Endodermal cell (in vitro differentiated cells): Measurements from ENCODE around the gene UBASH3A. TPM values are rescaled to one million over a fixed set of nuclear protein-coding genes. Genes with fewer than 3 reads are reported as not detected.

Experiments
- DNase-seq: peaks from one replicate; pipeline ENCODE4 v3.0.0-alpha.2; 2017
- H3K27ac ChIP-seq: 2 replicates; pipeline ENCODE4 v1.5.1; 2013; ENCODE audit warnings: mild to moderate bottlenecking, low read depth, low read length, moderate library complexity
- H3K27me3 ChIP-seq: 2 replicates; pipeline ENCODE4 v1.6.1; 2013; ENCODE audit warnings: mild to moderate bottlenecking, low read length, moderate library complexity; ENCODE audit not compliant: insufficient read depth, control insufficient read depth, poor library complexity, severe bottlenecking
- H3K36me3 ChIP-seq: 2 replicates; pipeline ENCODE4 v1.7.0; 2013; ENCODE audit warnings: mild to moderate bottlenecking, low read length, moderate library complexity; ENCODE audit not compliant: control insufficient read depth, insufficient read depth
- H3K4me1 ChIP-seq: one replicate; pipeline ENCODE4 v1.7.0; 2013; ENCODE audit warnings: low read length; ENCODE audit not compliant: control insufficient read depth, insufficient read depth
- H3K4me3 ChIP-seq: 2 replicates; pipeline ENCODE4 v1.5.1; 2013; ENCODE audit warnings: mild to moderate bottlenecking, low read length, moderate library complexity
- H3K9ac ChIP-seq: 2 replicates; pipeline ENCODE4 v1.6.1; 2013; ENCODE audit warnings: mild to moderate bottlenecking, low read length, moderate library complexity; ENCODE audit not compliant: poor library complexity, severe bottlenecking; ENCODE audit errors: extremely low read depth
- H3K9me3 ChIP-seq: 2 replicates; pipeline ENCODE4 v1.6.1; 2013; ENCODE audit warnings: mild to moderate bottlenecking, low read length, moderate library complexity; ENCODE audit not compliant: control insufficient read depth
- H3K27ac Mint-ChIP-seq: 2 replicates; pipeline ENCODE4 v1.8.0; 2020; ENCODE audit warnings: mixed read lengths
- H3K27me3 Mint-ChIP-seq: 2 replicates; pipeline ENCODE4 v1.8.0; 2021; ENCODE audit warnings: mild to moderate bottlenecking, mixed read lengths; ENCODE audit not compliant: insufficient read depth
- H3K36me3 Mint-ChIP-seq: 2 replicates; pipeline ENCODE4 v1.8.0; 2020; ENCODE audit warnings: low read depth, mixed read lengths
- H3K4me1 Mint-ChIP-seq: 2 replicates; pipeline ENCODE4 v1.8.0; 2020; ENCODE audit warnings: mixed read lengths
- H3K4me3 Mint-ChIP-seq: 2 replicates; pipeline ENCODE4 v1.8.0; 2020; ENCODE audit warnings: mild to moderate bottlenecking, moderate library complexity, mixed read lengths
- H3K9me3 Mint-ChIP-seq: 2 replicates; pipeline ENCODE4 v1.8.0; 2020; ENCODE audit warnings: mild to moderate bottlenecking, mixed read lengths
- CTCF ChIP-seq: fragments of 200-600 bp; sonication (generic); conservative IDR thresholded peaks from 2 replicates; pipeline ENCODE4 v1.5.0; 2021; ENCODE audit warnings: antibody characterized with exemption, mild to moderate bottlenecking
- WGBS, 2 experiments: methylation state at CpG; one replicate each; pipeline versions ENCODE4 v1.1.5 to v1.1.7; 2013; ENCODE audit warnings: missing lambda C conversion rate in 2 of 2, mixed read lengths in 1 of 2; ENCODE audit not compliant: insufficient coverage in 1 of 2, insufficient read length in 1 of 2; 5-methylcytosine and 5-hydroxymethylcytosine counted together
- total RNA-seq, 2 donors: library from RNA; stranded (reverse); fragmentation: NEBNext Ultra II Directional in 1 of 2; extraction: Animal tissue kit (Norgen Biotek cat#: 25700) in 1 of 2; gene quantifications; 2 replicates in 1 of 2; 3 replicates in 1 of 2; pipeline ENCODE4 v1.2.1, GENCODE V29; 2021

UBASH3A gene
- total RNA-seq, 2 donors from 2014 or later = not detected

GRCh38 chr21:42432695-42433094 is 29.0 kb downstream of the UBASH3A start:
- H3K9me3 ChIP-seq = peaks cover 4% of the 10 kb centered on the region
- no peak overlapping the region for H3K9ac ChIP-seq
- H3K27ac Mint-ChIP-seq = no peak overlapping the region
- no peaks in the 10 kb centered on the region for H3K36me3 ChIP-seq
- H3K4me3 Mint-ChIP-seq = no peak overlapping the region
- H3K27ac ChIP-seq = no peak overlapping the region
- H3K4me3 ChIP-seq = no peak overlapping the region
- TF ChIP-seq CTCF = no peak
- no peaks in the 10 kb centered on the region for H3K27me3 ChIP-seq
- WGBS, 2 experiments = 70% methylated on average over 1 of the region's 1 CpG; no CpG with 5 or more reads in 1 of the 2 experiments
- H3K4me1 ChIP-seq = no peaks in the 10 kb centered on the region
- H3K9me3 Mint-ChIP-seq = peaks cover 15% of the 10 kb centered on the region
- no peak for DNase-seq
- H3K27me3 Mint-ChIP-seq = peaks cover 18% of the 10 kb centered on the region
- no peaks in the 10 kb centered on the region for H3K4me1 Mint-ChIP-seq
- H3K36me3 Mint-ChIP-seq = no peaks in the 10 kb centered on the region

GRCh38 chr21:42433946-42434551 is 30.3 kb downstream of the UBASH3A start:
- Histone ChIP-seq H3K9me3 (peaks cover 4% of the 10 kb centered on the region), H3K9ac (no peak overlapping the region), H3K36me3 (no peaks in the 10 kb centered on the region), H3K4me1 (no peaks in the 10 kb centered on the region), H3K4me3 (no peak overlapping the region), H3K27ac (no peak overlapping the region), H3K27me3 (no peaks in the 10 kb centered on the region)
- 80 to 87% methylated on average over 7 to 10 of the region's 10 CpGs for WGBS, 2 experiments
- no peak for DNase-seq
- Mint-ChIP-seq H3K9me3 (peaks cover 15% of the 10 kb centered on the region), H3K27ac (no peak overlapping the region), H3K4me3 (no peak overlapping the region), H3K4me1 (no peaks in the 10 kb centered on the region), H3K36me3 (no peaks in the 10 kb centered on the region), H3K27me3 (peaks cover 20% of the 10 kb centered on the region)
- TF ChIP-seq CTCF = no peak

GRCh38 chr21:42434884-42435283 is 31.2 kb downstream of the UBASH3A start:
- peaks cover 15% of the 10 kb centered on the region for H3K9me3 Mint-ChIP-seq
- DNase-seq = no peak

More at GRCh38 chr21:42434884-42435283, 31.2 kb downstream of the UBASH3A start:
- 80 to 87% methylated on average over 3 of the region's 3 CpGs for WGBS, 2 experiments
- Histone ChIP-seq H3K9ac (no peak overlapping the region), H3K36me3 (no peaks in the 10 kb centered on the region), H3K4me1 (no peaks in the 10 kb centered on the region), H3K27me3 (no peaks in the 10 kb centered on the region), H3K9me3 (peaks cover 4% of the 10 kb centered on the region), H3K27ac (no peak overlapping the region), H3K4me3 (no peak overlapping the region)
- no peak for TF ChIP-seq CTCF
- Mint-ChIP-seq H3K27me3 (peaks cover 20% of the 10 kb centered on the region), H3K4me3 (no peak overlapping the region), H3K36me3 (no peaks in the 10 kb centered on the region), H3K4me1 (no peaks in the 10 kb centered on the region), H3K27ac (no peak overlapping the region)
